Coronary artery (tissue), 2 donors: ENCODE data around the gene TEAD4.

ENCODE experiments used
- DNase-seq: peaks from one replicate; pipeline ENCODE4 v3.0.0-alpha.2; 2017; ENCODE audit warnings: low spot score
- H3K27ac ChIP-seq, 2 donors: fragments of 200-600 bp; sonication (generic); one replicate each; pipeline ENCODE4 v1.5.1; 2016 to 2019
- H3K4me3 ChIP-seq: fragments of 200-600 bp; sonication (generic); 2 replicates; pipeline ENCODE4 v1.5.1; 2016; ENCODE audit warnings: mild to moderate bottlenecking, moderate library complexity
- CTCF ChIP-seq: fragments of 200-600 bp; sonication (generic); IDR thresholded peaks from one replicate; pipeline ENCODE4 v1.5.1; 2019; ENCODE audit warnings: antibody characterized with exemption

The TEAD4 gene

GRCh38 chr12:3047961-3048360 lies 88.8 kb downstream of the TEAD4 start:
- TF ChIP-seq CTCF, result no peak
- H3K27ac ChIP-seq, result no peak overlapping the region
- H3K4me3 ChIP-seq, result no peak overlapping the region
- DNase-seq, result no peak

DNA sequence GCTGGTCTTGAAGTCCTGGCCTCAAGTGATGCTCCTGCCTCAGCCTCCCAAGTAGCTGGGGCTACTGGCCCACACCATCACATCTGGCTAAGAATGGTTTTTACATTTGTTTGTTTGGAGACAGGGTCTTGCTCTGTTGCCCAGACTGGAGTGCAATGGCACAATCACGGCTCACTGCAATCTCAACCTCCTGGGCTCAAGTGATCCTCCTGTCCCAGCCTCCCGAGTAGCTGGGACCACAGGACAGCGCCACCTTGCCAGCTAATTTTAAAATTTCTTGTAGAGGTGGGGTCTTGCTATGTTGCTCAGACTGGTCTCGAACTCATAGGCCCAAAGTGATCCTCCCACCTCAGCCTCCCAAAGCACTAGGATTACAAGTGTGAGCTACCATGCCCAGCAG lies 89.3 kb downstream of the TEAD4 start:
- H3K27ac ChIP-seq, result no peak overlapping the region
- H3K4me3 ChIP-seq, result no peak overlapping the region
- TF ChIP-seq CTCF, result no peak
- DNase-seq, result no peak

DNA sequence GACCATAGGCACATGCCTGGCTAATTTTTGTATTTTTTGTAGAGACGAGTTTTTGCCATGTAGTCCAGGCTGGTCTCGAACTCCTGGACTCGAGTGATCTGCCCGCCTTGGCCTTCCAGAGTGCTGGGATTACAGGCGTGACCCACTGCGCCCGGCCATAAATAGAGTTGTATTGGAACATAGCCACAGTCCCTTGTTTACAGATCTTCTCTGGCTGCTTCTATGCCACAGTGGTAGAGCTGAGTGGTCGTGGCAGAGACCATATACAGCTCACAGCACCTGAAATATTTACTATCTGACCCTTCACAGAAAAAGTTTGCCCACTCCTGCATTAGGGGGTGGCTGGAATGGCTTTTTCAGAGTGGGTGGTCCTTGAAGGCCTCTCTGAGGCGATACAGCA lies 90.0 kb downstream of the TEAD4 start:
- TF ChIP-seq CTCF, result no peak
- no peak overlapping the region for H3K4me3 ChIP-seq

GRCh38 chr12:3049611-3050249 lies 90.5 kb downstream of the TEAD4 start:
- TF ChIP-seq CTCF, result no peak
- H3K4me3 ChIP-seq, result no peak overlapping the region
- no peak overlapping the region for H3K27ac ChIP-seq
- no peak for DNase-seq

More for the DNA sequence above, 90.0 kb downstream of the TEAD4 start:
- H3K27ac ChIP-seq, result no peak overlapping the region
- DNase-seq, result no peak

GRCh38 chr12:3054374-3054773 lies 95.2 kb downstream of the TEAD4 start:
- TF ChIP-seq CTCF, result no peak
- H3K27ac ChIP-seq, result no peak overlapping the region
- no peak for DNase-seq

GRCh38 chr12:3055026-3055703 lies 96.0 kb downstream of the TEAD4 start:
- Histone ChIP-seq H3K27ac (no peak overlapping the region), H3K4me3 (no peak overlapping the region)
- TF ChIP-seq CTCF, result no peak
- DNase-seq, result no peak

More at GRCh38 chr12:3054374-3054773, 95.2 kb downstream of the TEAD4 start:
- H3K4me3 ChIP-seq, result no peak overlapping the region
